ENCODE results near the gene CYP4F22.

GRCh38 chr19:15508035-15508710 lies at the start of gene CYP4F22:
- TF ChIP-seq CTCF (IDR thresholded peaks at IDR 0.05), result no peak
- no peak for TF ChIP-seq POLR2AphosphoS5 (IDR thresholded peaks at IDR 0.05)
